HL-60 (cell line): ENCODE data around the gene RNF144A.

Experiments
- GABPA ChIP-seq: IDR thresholded peaks from 2 replicates; pipeline ENCODE4 v1.6.1; 2012; ENCODE audit warnings: low read depth
- REST ChIP-seq: IDR thresholded peaks from 2 replicates; pipeline ENCODE4 v1.6.1; 2012; ENCODE audit warnings: low read depth; ENCODE audit not compliant: insufficient replicate concordance

- no peak for TF ChIP-seq REST
- TF ChIP-seq GABPA, result no peak
These were observed 24.3 kb downstream of the RNF144A start for GRCh38 chr2:6941299-6942046.
